ENCODE measurements around the gene ACMSD. TPM values are rescaled to one million over a fixed set of nuclear protein-coding genes. Genes with fewer than 3 reads are reported as not detected.
"Not testable (repeated sequence)": the region's sequence is repeated elsewhere in the genome, so short reads cannot be mapped to it uniquely, and the experiment has no call there.

ACMSD gene
- not detected for total RNA-seq

DNA sequence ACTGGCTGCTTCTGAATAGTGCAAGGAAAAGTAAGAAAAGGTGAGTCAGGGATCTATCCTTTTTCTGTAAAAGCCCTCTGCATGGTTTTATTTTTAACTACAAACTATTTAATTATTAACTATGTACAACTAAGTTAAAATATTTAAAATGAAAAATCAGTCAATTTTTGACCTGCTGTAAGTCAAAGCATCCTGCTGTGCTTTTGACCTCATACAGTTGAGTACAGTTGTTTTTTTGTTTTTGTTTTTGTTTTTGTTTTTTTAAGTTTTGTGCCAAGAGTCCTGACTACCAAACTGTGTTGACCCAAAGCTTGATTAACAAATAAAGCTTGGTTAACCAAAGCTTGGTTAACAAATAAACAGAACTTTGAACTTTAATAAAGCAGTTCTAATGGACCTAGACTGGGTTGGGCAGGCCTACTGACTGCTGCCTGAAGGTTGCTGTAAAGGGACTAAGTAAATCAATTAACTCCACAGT, at the start of gene ACMSD:
Gene ACMSD (plus strand): TSS at position 474 of the 478 bp plus-strand sequence. CDS start 67 bp downstream, outside the sequence.
- H3K27ac ChIP-seq (ENCODE audit: low read depth, low read length): no peak within 1 kb of the TSS
- H3K27me3 ChIP-seq (ENCODE audit: control insufficient read depth in 3 of 3, insufficient read depth in 3 of 3, low read length in 3 of 3): no peaks in the 10 kb centered on the region
- H3K4me1 ChIP-seq (ENCODE audit: control insufficient read depth in 3 of 3, insufficient read depth in 3 of 3, low read length in 3 of 3): no peaks in the 10 kb centered on the region
- peaks cover 0 to 4% (median 2%) of the 10 kb centered on the region in 3 donors for H3K9me3 ChIP-seq (ENCODE audit: control insufficient read depth in 3 of 3, low read length in 3 of 3)
- H3K9ac ChIP-seq (ENCODE audit: low read depth in 1 of 3, low read length in 3 of 3): no peak within 1 kb of the TSS
- H3K4me3 ChIP-seq (ENCODE audit: low read length in 3 of 3): no peak within 1 kb of the TSS
- no peaks in the 10 kb centered on the region for H3K36me3 ChIP-seq (ENCODE audit: control insufficient read depth in 3 of 3, insufficient read depth in 3 of 3, low read length in 3 of 3)

DNA sequence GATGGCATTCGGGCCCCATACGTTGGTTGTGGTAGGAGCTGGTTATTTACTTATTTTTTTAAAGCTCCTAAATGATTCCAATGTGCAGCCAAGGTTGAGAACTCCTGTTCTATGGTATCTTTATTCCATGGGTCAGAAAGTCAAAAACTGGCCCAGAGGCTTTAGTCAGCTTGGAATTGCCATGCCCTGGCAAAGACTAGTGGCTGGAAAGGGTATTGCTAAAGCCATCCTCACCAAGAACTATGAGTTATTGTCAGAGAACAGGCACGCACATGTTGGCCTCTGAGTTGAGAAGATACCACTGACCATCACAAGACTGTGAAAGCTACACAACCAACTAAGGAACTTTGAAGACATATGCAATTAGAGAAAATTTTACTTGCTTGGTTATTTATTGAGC, 47.9 kb upstream of the ACMSD start:
- no peaks in the 10 kb centered on the region for H3K27me3 ChIP-seq (ENCODE audit: control insufficient read depth in 3 of 3, insufficient read depth in 3 of 3, low read length in 3 of 3)
- no peaks in the 10 kb centered on the region for H3K9me3 ChIP-seq (ENCODE audit: control insufficient read depth in 3 of 3, low read length in 3 of 3)
- H3K9ac ChIP-seq (ENCODE audit: low read depth in 1 of 3, low read length in 3 of 3): no peak overlapping the region
- H3K4me1 ChIP-seq (ENCODE audit: control insufficient read depth in 3 of 3, insufficient read depth in 3 of 3, low read length in 3 of 3): no peaks in the 10 kb centered on the region
- H3K36me3 ChIP-seq (ENCODE audit: control insufficient read depth in 3 of 3, insufficient read depth in 3 of 3, low read length in 3 of 3): no peaks in the 10 kb centered on the region
- H3K27ac ChIP-seq (ENCODE audit: low read depth, low read length): no peak overlapping the region
- H3K4me3 ChIP-seq (ENCODE audit: low read length in 3 of 3): no peak overlapping the region

DNA sequence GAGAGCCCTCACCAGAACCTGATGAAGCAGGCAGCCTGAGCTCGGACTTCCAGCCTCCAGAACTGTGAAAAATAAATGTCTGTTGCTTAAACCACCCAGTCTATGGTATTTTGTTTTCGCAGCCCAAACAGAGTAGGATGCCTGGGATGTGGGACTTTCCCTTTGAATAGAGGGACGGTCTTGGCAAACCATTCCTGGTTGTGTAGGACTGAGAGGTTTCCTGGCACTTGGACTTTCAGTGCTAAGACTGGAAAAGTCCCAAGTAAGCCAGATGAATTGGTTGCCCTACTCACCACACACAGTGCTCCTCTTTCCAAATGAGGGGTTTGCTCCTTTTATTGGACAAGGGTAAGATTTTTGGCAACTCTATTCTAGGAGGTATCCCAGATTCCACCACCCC, 46.8 kb upstream of the ACMSD start:
- Histone ChIP-seq H3K9ac (ENCODE audit: low read depth in 1 of 3, low read length in 3 of 3) (no peak overlapping the region), H3K27me3 (ENCODE audit: control insufficient read depth in 3 of 3, insufficient read depth in 3 of 3, low read length in 3 of 3) (no peaks in the 10 kb centered on the region), H3K27ac (ENCODE audit: low read depth, low read length) (no peak overlapping the region), H3K36me3 (ENCODE audit: control insufficient read depth in 3 of 3, insufficient read depth in 3 of 3, low read length in 3 of 3) (no peaks in the 10 kb centered on the region), H3K9me3 (ENCODE audit: control insufficient read depth in 3 of 3, low read length in 3 of 3) (no peaks in the 10 kb centered on the region), H3K4me1 (ENCODE audit: control insufficient read depth in 3 of 3, insufficient read depth in 3 of 3, low read length in 3 of 3) (no peaks in the 10 kb centered on the region), H3K4me3 (ENCODE audit: low read length in 3 of 3) (no peak overlapping the region)

DNA sequence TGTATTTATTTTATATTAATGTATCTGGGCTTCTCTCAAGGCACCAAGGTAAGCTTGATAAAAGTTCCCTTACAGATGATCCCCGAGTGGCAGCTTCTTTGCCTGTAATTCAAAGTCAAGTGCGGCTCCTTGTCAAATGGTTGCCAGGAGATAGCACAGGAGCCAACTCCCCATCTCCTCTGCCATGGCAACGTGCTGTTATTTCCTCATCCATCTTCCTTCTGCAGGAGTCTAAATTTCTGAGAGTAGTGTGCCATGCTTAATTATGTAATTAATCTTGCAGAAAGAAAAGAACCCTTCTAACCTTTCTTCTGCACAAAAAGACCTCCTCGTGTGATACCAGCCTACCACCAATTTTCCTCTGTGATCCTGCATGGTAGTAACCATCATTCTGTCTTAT, 46.2 kb upstream of the ACMSD start:
- H3K4me1 ChIP-seq (ENCODE audit: control insufficient read depth in 3 of 3, insufficient read depth in 3 of 3, low read length in 3 of 3): no peaks in the 10 kb centered on the region
- no peaks in the 10 kb centered on the region for H3K9me3 ChIP-seq (ENCODE audit: control insufficient read depth in 3 of 3, low read length in 3 of 3)
- no peak overlapping the region for H3K4me3 ChIP-seq (ENCODE audit: low read length in 3 of 3)
- no peaks in the 10 kb centered on the region for H3K27me3 ChIP-seq (ENCODE audit: control insufficient read depth in 3 of 3, insufficient read depth in 3 of 3, low read length in 3 of 3)
- no peak overlapping the region for H3K27ac ChIP-seq (ENCODE audit: low read depth, low read length)
- H3K36me3 ChIP-seq (ENCODE audit: control insufficient read depth in 3 of 3, insufficient read depth in 3 of 3, low read length in 3 of 3): no peaks in the 10 kb centered on the region
- no peak overlapping the region for H3K9ac ChIP-seq (ENCODE audit: low read depth in 1 of 3, low read length in 3 of 3)

DNA sequence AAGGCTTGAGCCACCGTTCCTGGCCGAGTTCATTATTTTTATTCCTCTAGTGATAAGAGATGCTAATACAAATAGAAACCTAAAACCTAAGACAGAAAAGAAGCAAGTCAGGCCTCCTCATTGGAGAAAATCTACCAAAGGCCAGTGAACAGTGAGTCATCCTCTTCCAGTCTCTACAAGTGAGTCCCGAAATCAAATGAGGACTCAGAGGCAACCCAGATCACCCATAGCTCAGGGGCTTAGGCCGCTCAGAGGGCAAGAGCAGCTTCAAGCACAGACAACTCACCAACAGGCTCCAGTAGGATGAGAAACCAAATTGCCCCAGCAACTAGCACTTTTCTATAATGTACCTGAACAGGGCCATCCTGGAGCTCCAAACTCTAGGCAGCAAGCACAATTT, 42.7 kb upstream of the ACMSD start:
- H3K27ac ChIP-seq (ENCODE audit: low read depth, low read length): no peak overlapping the region
- H3K4me1 ChIP-seq (ENCODE audit: control insufficient read depth in 3 of 3, insufficient read depth in 3 of 3, low read length in 3 of 3): no peaks in the 10 kb centered on the region
- H3K9me3 ChIP-seq (ENCODE audit: control insufficient read depth in 3 of 3, low read length in 3 of 3): no peaks in the 10 kb centered on the region
- H3K9ac ChIP-seq (ENCODE audit: low read depth in 1 of 3, low read length in 3 of 3): no peak overlapping the region
- no peak overlapping the region for H3K4me3 ChIP-seq (ENCODE audit: low read length in 3 of 3)
- no peaks in the 10 kb centered on the region for H3K36me3 ChIP-seq (ENCODE audit: control insufficient read depth in 3 of 3, insufficient read depth in 3 of 3, low read length in 3 of 3)
- H3K27me3 ChIP-seq (ENCODE audit: control insufficient read depth in 3 of 3, insufficient read depth in 3 of 3, low read length in 3 of 3): no peaks in the 10 kb centered on the region

DNA sequence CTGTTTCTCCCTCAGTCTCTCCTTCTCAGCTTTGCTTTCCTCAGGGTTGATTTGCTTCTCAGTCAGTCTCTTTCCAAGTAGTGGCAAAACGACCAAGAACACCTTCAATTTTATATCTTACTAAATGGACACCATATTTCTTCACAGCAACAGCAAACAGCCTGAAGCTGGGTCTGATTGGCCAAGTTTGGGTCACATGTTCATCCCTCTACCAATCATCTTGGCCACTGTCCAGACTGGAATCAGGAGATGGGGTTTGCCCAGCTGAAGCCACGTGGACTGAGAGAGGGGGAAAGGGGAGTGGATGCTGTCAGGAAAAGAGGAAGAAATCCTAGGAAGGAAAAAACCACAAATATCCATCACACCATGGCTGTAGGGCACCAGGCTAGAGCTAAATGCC, 42.0 kb upstream of the ACMSD start:
- Histone ChIP-seq H3K9me3 (ENCODE audit: control insufficient read depth in 3 of 3, low read length in 3 of 3) (no peaks in the 10 kb centered on the region), H3K27me3 (ENCODE audit: control insufficient read depth in 3 of 3, insufficient read depth in 3 of 3, low read length in 3 of 3) (no peaks in the 10 kb centered on the region), H3K27ac (ENCODE audit: low read depth, low read length) (no peak overlapping the region), H3K4me1 (ENCODE audit: control insufficient read depth in 3 of 3, insufficient read depth in 3 of 3, low read length in 3 of 3) (no peaks in the 10 kb centered on the region), H3K9ac (ENCODE audit: low read depth in 1 of 3, low read length in 3 of 3) (no peak overlapping the region), H3K36me3 (ENCODE audit: control insufficient read depth in 3 of 3, insufficient read depth in 3 of 3, low read length in 3 of 3) (no peaks in the 10 kb centered on the region), H3K4me3 (ENCODE audit: low read length in 3 of 3) (no peak overlapping the region)

DNA sequence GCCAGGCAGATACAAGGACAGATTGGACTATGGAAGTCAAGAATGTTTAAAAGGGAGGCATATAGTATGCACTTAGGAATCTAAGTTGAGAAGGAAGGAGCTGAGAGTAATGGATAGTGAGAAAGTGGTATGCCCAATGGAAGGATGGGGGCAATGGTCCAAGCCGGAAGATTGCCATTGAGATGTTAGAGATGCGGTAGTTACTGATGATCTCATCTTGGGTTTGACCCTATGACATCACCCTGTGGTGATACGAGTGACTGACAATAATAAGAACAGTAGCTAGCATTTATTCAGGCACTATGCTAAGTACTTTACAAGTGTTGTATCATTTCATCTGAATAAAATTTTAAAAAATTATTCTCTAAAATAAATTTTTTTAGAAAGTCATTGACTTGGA, 38.5 kb upstream of the ACMSD start:
- Histone ChIP-seq H3K9ac (ENCODE audit: low read depth in 1 of 3, low read length in 3 of 3) (no peak overlapping the region), H3K4me1 (ENCODE audit: control insufficient read depth in 3 of 3, insufficient read depth in 3 of 3, low read length in 3 of 3) (no peaks in the 10 kb centered on the region), H3K36me3 (ENCODE audit: control insufficient read depth in 3 of 3, insufficient read depth in 3 of 3, low read length in 3 of 3) (no peaks in the 10 kb centered on the region), H3K4me3 (ENCODE audit: low read length in 3 of 3) (no peak overlapping the region), H3K27ac (ENCODE audit: low read depth, low read length) (no peak overlapping the region), H3K27me3 (ENCODE audit: control insufficient read depth in 3 of 3, insufficient read depth in 3 of 3, low read length in 3 of 3) (no peaks in the 10 kb centered on the region), H3K9me3 (ENCODE audit: control insufficient read depth in 3 of 3, low read length in 3 of 3) (no peaks in the 10 kb centered on the region)

DNA sequence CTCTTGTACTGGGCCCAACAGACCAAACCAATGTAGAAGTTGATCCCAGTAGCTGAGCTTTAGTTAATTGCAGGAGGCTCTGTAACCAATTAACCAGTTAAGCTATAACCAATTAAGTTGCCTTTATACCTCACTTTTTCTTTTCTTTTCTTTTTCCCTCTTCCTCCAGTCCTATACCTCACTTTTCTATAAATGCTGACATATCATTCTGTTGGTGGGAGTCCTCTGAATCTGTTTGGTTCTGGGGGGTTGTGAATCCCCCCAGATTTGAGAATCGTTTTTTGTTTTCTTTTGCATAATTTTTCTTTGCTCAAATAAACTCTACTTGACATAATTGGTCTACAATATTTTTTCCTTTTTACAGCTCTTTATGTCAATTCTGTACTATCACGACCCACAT, 38.1 kb upstream of the ACMSD start:
- Histone ChIP-seq H3K4me3 (ENCODE audit: low read length in 3 of 3) (no peak overlapping the region), H3K4me1 (ENCODE audit: control insufficient read depth in 3 of 3, insufficient read depth in 3 of 3, low read length in 3 of 3) (no peaks in the 10 kb centered on the region), H3K27ac (ENCODE audit: low read depth, low read length) (no peak overlapping the region), H3K36me3 (ENCODE audit: control insufficient read depth in 3 of 3, insufficient read depth in 3 of 3, low read length in 3 of 3) (no peaks in the 10 kb centered on the region), H3K27me3 (ENCODE audit: control insufficient read depth in 3 of 3, insufficient read depth in 3 of 3, low read length in 3 of 3) (no peaks in the 10 kb centered on the region), H3K9ac (ENCODE audit: low read depth in 1 of 3, low read length in 3 of 3) (no peak overlapping the region), H3K9me3 (ENCODE audit: control insufficient read depth in 3 of 3, low read length in 3 of 3) (no peaks in the 10 kb centered on the region)

DNA sequence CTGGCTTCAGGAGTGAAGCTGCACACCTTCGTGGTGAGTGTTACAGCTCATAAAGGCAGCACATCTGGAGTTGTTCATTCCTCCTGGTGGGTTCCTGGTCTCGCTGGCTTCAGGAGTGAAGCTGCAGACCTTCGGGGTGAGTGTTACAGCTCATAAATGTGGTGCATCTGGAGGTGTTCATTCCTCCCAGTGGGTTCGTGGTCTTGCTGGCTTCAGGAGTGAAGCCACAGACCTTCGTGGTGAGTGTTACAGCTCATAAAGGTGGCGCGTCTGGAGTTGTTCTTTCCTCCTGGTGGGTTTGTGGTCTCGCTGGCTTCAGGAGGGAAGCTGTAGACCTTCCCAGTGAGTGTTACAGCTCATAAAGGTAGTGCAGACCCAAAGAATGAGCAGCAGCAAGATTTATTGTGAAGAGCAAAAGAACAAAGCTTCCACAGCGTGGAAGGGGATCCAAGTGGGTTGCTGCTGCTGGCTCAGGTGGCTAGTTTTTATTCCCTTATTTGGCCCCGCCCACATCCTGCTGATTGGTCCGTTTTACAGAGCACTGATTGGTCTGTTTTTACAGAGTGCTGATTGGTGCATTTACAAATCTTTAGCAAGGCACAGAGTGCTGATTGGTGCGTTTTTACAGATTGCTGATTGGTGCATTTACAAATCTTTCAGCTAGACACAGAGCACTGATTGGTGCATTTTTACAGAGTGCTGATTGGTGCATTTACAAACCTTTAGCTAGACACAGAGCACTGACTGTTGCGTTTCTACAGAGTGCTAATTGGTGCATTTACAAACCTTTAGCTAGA, 34.6 kb upstream of the ACMSD start:
- H3K36me3 ChIP-seq (ENCODE audit: control insufficient read depth in 3 of 3, insufficient read depth in 3 of 3, low read length in 3 of 3); H3K27ac ChIP-seq (ENCODE audit: low read depth, low read length); H3K9me3 ChIP-seq (ENCODE audit: control insufficient read depth in 3 of 3, low read length in 3 of 3); H3K4me1 ChIP-seq (ENCODE audit: control insufficient read depth in 3 of 3, insufficient read depth in 3 of 3, low read length in 3 of 3); H3K27me3 ChIP-seq (ENCODE audit: control insufficient read depth in 3 of 3, insufficient read depth in 3 of 3, low read length in 3 of 3); H3K4me3 ChIP-seq (ENCODE audit: low read length in 3 of 3); H3K9ac ChIP-seq (ENCODE audit: low read depth in 1 of 3, low read length in 3 of 3): not testable (repeated sequence)

DNA sequence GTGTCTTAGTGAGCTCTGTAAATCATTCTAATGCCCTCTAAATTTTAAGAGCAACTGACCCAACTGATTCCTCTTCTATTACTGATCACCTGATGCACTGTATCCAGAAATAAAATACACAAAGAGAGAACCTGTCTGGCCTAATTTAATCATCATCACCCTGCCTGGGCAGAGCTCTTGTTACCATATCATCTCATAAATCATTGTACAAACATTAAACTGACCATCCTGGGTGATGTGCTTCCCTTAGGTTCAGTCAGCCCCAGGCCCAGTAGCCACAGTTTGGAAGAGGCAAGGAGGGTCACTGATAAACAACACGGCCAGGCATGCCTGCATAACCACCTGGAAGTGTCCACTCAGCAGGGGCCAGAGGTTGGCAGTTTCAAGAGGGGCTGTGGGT, 22.7 kb upstream of the ACMSD start:
- H3K27me3 ChIP-seq (ENCODE audit: control insufficient read depth in 3 of 3, insufficient read depth in 3 of 3, low read length in 3 of 3): no peaks in the 10 kb centered on the region
- H3K4me1 ChIP-seq (ENCODE audit: control insufficient read depth in 3 of 3, insufficient read depth in 3 of 3, low read length in 3 of 3): no peaks in the 10 kb centered on the region
- no peaks in the 10 kb centered on the region for H3K36me3 ChIP-seq (ENCODE audit: control insufficient read depth in 3 of 3, insufficient read depth in 3 of 3, low read length in 3 of 3)
- peaks cover 0 to under 1% (median 0%) of the 10 kb centered on the region in 3 donors for H3K9me3 ChIP-seq (ENCODE audit: control insufficient read depth in 3 of 3, low read length in 3 of 3)
- H3K27ac ChIP-seq (ENCODE audit: low read depth, low read length): no peak overlapping the region
- H3K9ac ChIP-seq (ENCODE audit: low read depth in 1 of 3, low read length in 3 of 3): no peak overlapping the region
- H3K4me3 ChIP-seq (ENCODE audit: low read length in 3 of 3): no peak overlapping the region
